Measurements from ENCODE around the gene C8G. TPM values are rescaled to one million over a fixed set of nuclear protein-coding genes. Genes with fewer than 3 reads are reported as not detected.
A peak's percentile ranks its signal among the peaks of the same experiment; 100 is the strongest.

The C8G gene
- total and polyA plus RNA-seq, 2 of the 13 experiments (the other 11 are each of a cell fraction or from before 2014, with no cell fraction given): 4.9 to 12.8 TPM

- ChIA-PET CTCF (ENCODE audit: low intra/inter-chr PET ratio, low total read pairs) (no interaction called here), POLR2A (no interaction called here)
- H3K9me3 ChIP-seq (ENCODE audit: low read length): no peaks in the 10 kb centered on the region
- FAIRE-seq: no peak
- H3K4me3 ChIP-seq (replicated peaks in 1 of 3; ENCODE audit: insufficient read depth in 1 of 3, low read depth in 2 of 3, low read length in 3 of 3): no peak overlapping the region; a peak in 1 of 6 replicates
- H4K20me1 ChIP-seq (ENCODE audit: insufficient read depth, low read length): no peaks in the 10 kb centered on the region
- peak; percentile 42 for DNase-seq (ENCODE audit: low spot score)
- in situ Hi-C loops (cut with HindIII; ENCODE audit: extremely low pct_ligation_motif_present, low pct_unique_long_range_greater_than_20kb) (no loop called here), intact Hi-C loops (cut with micrococcal nuclease; ENCODE audit: unreplicated experiment) (no loop called here)
- peak; percentile 41 for ATAC-seq
- no peak overlapping the region for H3K4me2 ChIP-seq (ENCODE audit: low read depth, low read length)
- H3K4me1 ChIP-seq (ENCODE audit: insufficient read depth, low read length): peaks cover 41% of the 10 kb centered on the region
- H2AFZ ChIP-seq (ENCODE audit: low read length): no peak overlapping the region
- BruUV-seq (replicated peaks): no TSS peak
- H3K27ac ChIP-seq (ENCODE audit: extremely low read length, insufficient read depth, low read length): no peak overlapping the region
- 0% methylated on average over 3 of the region's 14 CpGs for WGBS (ENCODE audit: low lambda C conversion rate)
- H3K79me2 ChIP-seq (ENCODE audit: insufficient read depth, low read length): no peaks in the 10 kb centered on the region
- no peak overlapping the region for H3K9ac ChIP-seq (ENCODE audit: insufficient read depth, low read depth, low read length)
- H3K27me3 ChIP-seq (ENCODE audit: control insufficient read depth in 1 of 2, insufficient read depth in 2 of 2, low read length in 2 of 2): peaks cover 20 to 66% of the 10 kb centered on the region in 2 experiments
- H3K36me3 ChIP-seq (replicated peaks in 1 of 2; ENCODE audit: control insufficient read depth in 1 of 2, insufficient read depth in 2 of 2, low read length in 2 of 2): no peaks in the 10 kb centered on the region
- TF ChIP-seq ZNF30 (CRISPR knock-in tag; IDR thresholded peaks at IDR 0.05) (no peak), ZNF841 (CRISPR knock-in tag; IDR thresholded peaks at IDR 0.05; ENCODE audit: borderline replicate concordance) (no peak), U2AF2 (IDR thresholded peaks at IDR 0.05; ENCODE audit: low read depth, low read length) (no peak), CREB3 (CRISPR knock-in tag; IDR thresholded peaks at IDR 0.05) (no peak), MTA1 (CRISPR knock-in tag; IDR thresholded peaks at IDR 0.05; ENCODE audit: borderline replicate concordance) (no peak), HDAC6 (IDR thresholded peaks at IDR 0.05; ENCODE audit: low read depth, low read length) (no peak), CC2D1A (CRISPR knock-in tag; IDR thresholded peaks at IDR 0.05) (no peak), ZC3H13 (CRISPR knock-in tag; IDR thresholded peaks at IDR 0.05) (no peak), ZNF20 (CRISPR knock-in tag; IDR thresholded peaks at IDR 0.05) (no peak), DPF2 (CRISPR knock-in tag; IDR thresholded peaks at IDR 0.05; ENCODE audit: borderline replicate concordance, low read depth) (no peak), HNF4G (IDR thresholded peaks at IDR 0.05; ENCODE audit: borderline replicate concordance, low read depth, low read length) (no peak), HNF4G (CRISPR knock-in tag; IDR thresholded peaks at IDR 0.05; ENCODE audit: borderline replicate concordance, low read depth) (no peak), FIP1L1 (IDR thresholded peaks at IDR 0.05; ENCODE audit: borderline replicate concordance, insufficient read depth, low read depth, low read length) (no peak), FLYWCH1 (CRISPR knock-in tag; IDR thresholded peaks at IDR 0.05) (no peak), NONO (IDR thresholded peaks at IDR 0.05) (no peak), NONO (CRISPR knock-in tag; conservative IDR thresholded peaks at IDR 0.05) (no peak), FOXC1 (CRISPR knock-in tag; IDR thresholded peaks at IDR 0.05; ENCODE audit: borderline replicate concordance) (no peak)
- TF ChIP-seq, protein P1, sequence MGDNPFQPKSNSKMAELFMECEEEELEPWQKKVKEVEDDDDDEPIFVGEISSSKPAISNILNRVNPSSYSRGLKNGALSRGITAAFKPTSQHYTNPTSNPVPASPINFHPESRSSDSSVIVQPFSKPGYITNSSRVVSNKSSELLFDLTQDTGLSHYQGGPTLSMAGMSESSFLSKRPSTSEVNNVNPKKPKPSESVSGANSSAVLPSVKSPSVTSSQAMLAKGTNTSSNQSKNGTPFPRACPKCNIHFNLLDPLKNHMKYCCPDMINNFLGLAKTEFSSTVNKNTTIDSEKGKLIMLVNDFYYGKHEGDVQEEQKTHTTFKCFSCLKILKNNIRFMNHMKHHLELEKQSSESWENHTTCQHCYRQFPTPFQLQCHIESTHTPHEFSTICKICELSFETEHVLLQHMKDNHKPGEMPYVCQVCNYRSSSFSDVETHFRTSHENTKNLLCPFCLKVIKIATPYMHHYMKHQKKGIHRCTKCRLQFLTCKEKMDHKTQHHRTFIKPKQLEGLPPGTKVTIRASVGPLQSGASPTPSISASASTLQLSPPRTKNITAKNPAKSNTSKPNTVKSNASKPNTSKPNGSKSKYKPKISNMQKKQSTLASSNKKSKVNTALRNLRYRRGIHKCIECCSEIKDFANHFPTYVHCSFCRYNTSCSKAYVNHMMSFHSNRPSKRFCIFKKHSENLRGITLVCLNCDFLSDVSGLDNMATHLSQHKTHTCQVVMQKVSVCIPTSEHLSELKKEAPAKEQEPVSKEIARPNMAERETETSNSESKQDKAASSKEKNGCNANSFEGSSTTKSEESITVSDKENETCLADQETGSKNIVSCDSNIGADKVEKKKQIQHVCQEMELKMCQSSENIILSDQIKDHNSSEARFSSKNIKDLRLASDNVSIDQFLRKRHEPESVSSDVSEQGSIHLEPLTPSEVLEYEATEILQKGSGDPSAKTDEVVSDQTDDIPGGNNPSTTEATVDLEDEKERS (CRISPR knock-in tag; IDR thresholded peaks at IDR 0.05): no peak
- TF ChIP-seq, protein P2, sequence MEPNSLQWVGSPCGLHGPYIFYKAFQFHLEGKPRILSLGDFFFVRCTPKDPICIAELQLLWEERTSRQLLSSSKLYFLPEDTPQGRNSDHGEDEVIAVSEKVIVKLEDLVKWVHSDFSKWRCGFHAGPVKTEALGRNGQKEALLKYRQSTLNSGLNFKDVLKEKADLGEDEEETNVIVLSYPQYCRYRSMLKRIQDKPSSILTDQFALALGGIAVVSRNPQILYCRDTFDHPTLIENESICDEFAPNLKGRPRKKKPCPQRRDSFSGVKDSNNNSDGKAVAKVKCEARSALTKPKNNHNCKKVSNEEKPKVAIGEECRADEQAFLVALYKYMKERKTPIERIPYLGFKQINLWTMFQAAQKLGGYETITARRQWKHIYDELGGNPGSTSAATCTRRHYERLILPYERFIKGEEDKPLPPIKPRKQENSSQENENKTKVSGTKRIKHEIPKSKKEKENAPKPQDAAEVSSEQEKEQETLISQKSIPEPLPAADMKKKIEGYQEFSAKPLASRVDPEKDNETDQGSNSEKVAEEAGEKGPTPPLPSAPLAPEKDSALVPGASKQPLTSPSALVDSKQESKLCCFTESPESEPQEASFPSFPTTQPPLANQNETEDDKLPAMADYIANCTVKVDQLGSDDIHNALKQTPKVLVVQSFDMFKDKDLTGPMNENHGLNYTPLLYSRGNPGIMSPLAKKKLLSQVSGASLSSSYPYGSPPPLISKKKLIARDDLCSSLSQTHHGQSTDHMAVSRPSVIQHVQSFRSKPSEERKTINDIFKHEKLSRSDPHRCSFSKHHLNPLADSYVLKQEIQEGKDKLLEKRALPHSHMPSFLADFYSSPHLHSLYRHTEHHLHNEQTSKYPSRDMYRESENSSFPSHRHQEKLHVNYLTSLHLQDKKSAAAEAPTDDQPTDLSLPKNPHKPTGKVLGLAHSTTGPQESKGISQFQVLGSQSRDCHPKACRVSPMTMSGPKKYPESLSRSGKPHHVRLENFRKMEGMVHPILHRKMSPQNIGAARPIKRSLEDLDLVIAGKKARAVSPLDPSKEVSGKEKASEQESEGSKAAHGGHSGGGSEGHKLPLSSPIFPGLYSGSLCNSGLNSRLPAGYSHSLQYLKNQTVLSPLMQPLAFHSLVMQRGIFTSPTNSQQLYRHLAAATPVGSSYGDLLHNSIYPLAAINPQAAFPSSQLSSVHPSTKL (CRISPR knock-in tag; IDR thresholded peaks at IDR 0.05): no peak
These were observed 30.6 kb downstream of the C8G start for GRCh38 chr9:136975644-136976043.
